ENCODE data around the gene NOP9. TPM values are rescaled to one million over a fixed set of nuclear protein-coding genes. Genes with fewer than 3 reads are reported as not detected.

Gene NOP9
- total RNA-seq, 1 experiment from 2014 or later, result 35.1 TPM

GRCh38 chr14:24335461-24336171, 36.0 kb downstream of the NOP9 start:
- H3K9me3 ChIP-seq, result no peaks in the 10 kb centered on the region
- POLR2A ChIA-PET, result no interaction called here
- no peak for TF ChIP-seq CTCF (IDR thresholded peaks at IDR 0.05; ENCODE audit: insufficient read depth in 1 of 2, low read depth in 1 of 2, low read length in 1 of 2, severe bottlenecking in 1 of 2, unreplicated experiment in 1 of 2)
- Mint-ChIP-seq H3K36me3 (ENCODE audit: insufficient read depth, unreplicated experiment) (peaks cover 7% of the 10 kb centered on the region), H3K4me1 (ENCODE audit: low read depth, unreplicated experiment) (peaks cover 7% of the 10 kb centered on the region), H3K27ac (ENCODE audit: unreplicated experiment) (no peak overlapping the region), H3K27me3 (ENCODE audit: insufficient read depth, unreplicated experiment) (no peaks in the 10 kb centered on the region), H3K9me3 (ENCODE audit: unreplicated experiment) (no peaks in the 10 kb centered on the region), H3K4me3 (ENCODE audit: unreplicated experiment) (no peak overlapping the region)
- peaks cover 15% of the 10 kb centered on the region for H3K4me1 ChIP-seq
- intact Hi-C loops (cut with micrococcal nuclease; ENCODE audit: unreplicated experiment), result no loop called here
- no peaks in the 10 kb centered on the region; the same call in 1 of the 2 replicates for H3K27me3 ChIP-seq (replicated peaks; ENCODE audit: control insufficient read depth, insufficient read depth, low read length)
- BruUV-seq (replicated peaks), result no TSS peak
- DNase-seq, result no peak
- H3K36me3 ChIP-seq (ENCODE audit: control insufficient read depth, insufficient read depth, low read length), result no peaks in the 10 kb centered on the region
- no peak overlapping the region for H3K4me3 ChIP-seq (ENCODE audit: low read depth, low read length)
- CTCF ChIA-PET, result interaction anchor here (0.5 to 1.6 kb wide), 2 partner anchors 96 to 745 kb away, joined by 5 to 11 read pairs; no protein-coding TSS in a partner anchor

GRCh38 chr14:24337144-24337823, 37.6 kb downstream of the NOP9 start:
- Histone ChIP-seq H3K4me3 (ENCODE audit: low read depth, low read length) (no peak overlapping the region), H3K9me3 (no peaks in the 10 kb centered on the region), H3K27me3 (replicated peaks; ENCODE audit: control insufficient read depth, insufficient read depth, low read length) (no peaks in the 10 kb centered on the region; the same call in 1 of the 2 replicates), H3K4me1 (peaks cover 15% of the 10 kb centered on the region), H3K36me3 (ENCODE audit: control insufficient read depth, insufficient read depth, low read length) (no peaks in the 10 kb centered on the region)
- ChIA-PET POLR2A (interaction anchor here (0.8 kb wide), 1 partner anchor 105 kb away, joined by 5 read pairs; no protein-coding TSS in a partner anchor), CTCF (no interaction called here)
- Mint-ChIP-seq H3K4me1 (ENCODE audit: low read depth, unreplicated experiment) (peaks cover 2% of the 10 kb centered on the region), H3K36me3 (ENCODE audit: insufficient read depth, unreplicated experiment) (peaks cover 5% of the 10 kb centered on the region), H3K4me3 (ENCODE audit: unreplicated experiment) (no peak overlapping the region), H3K27me3 (ENCODE audit: insufficient read depth, unreplicated experiment) (peaks cover under 1% of the 10 kb centered on the region), H3K27ac (ENCODE audit: unreplicated experiment) (no peak overlapping the region), H3K9me3 (ENCODE audit: unreplicated experiment) (no peaks in the 10 kb centered on the region)
- no peak for TF ChIP-seq CTCF (IDR thresholded peaks at IDR 0.05; ENCODE audit: insufficient read depth in 1 of 2, low read depth in 1 of 2, low read length in 1 of 2, severe bottlenecking in 1 of 2, unreplicated experiment in 1 of 2)
- BruUV-seq (replicated peaks), result no TSS peak
- DNase-seq, result no peak
- intact Hi-C loops (cut with micrococcal nuclease; ENCODE audit: unreplicated experiment), result no loop called here

- ChIA-PET CTCF (interaction anchor here (1.7 kb wide), 1 partner anchor 94 kb away, joined by 6 read pairs; no protein-coding TSS in a partner anchor), POLR2A (interaction anchor here (0.8 kb wide), 1 partner anchor 104 kb away, joined by 5 read pairs; no protein-coding TSS in a partner anchor)
- Histone ChIP-seq H3K27me3 (replicated peaks; ENCODE audit: control insufficient read depth, insufficient read depth, low read length) (no peaks in the 10 kb centered on the region; the same call in 1 of the 2 replicates), H3K36me3 (ENCODE audit: control insufficient read depth, insufficient read depth, low read length) (no peaks in the 10 kb centered on the region), H3K9me3 (no peaks in the 10 kb centered on the region), H3K4me3 (ENCODE audit: low read depth, low read length) (no peak overlapping the region), H3K4me1 (peaks cover 14% of the 10 kb centered on the region)
- intact Hi-C loops (cut with micrococcal nuclease; ENCODE audit: unreplicated experiment), result no loop called here
- Mint-ChIP-seq H3K36me3 (ENCODE audit: insufficient read depth, unreplicated experiment) (peaks cover under 1% of the 10 kb centered on the region), H3K27me3 (ENCODE audit: insufficient read depth, unreplicated experiment) (peaks cover 3% of the 10 kb centered on the region), H3K4me1 (ENCODE audit: low read depth, unreplicated experiment) (no peaks in the 10 kb centered on the region), H3K4me3 (ENCODE audit: unreplicated experiment) (no peak overlapping the region), H3K27ac (ENCODE audit: unreplicated experiment) (no peak overlapping the region), H3K9me3 (ENCODE audit: unreplicated experiment) (no peaks in the 10 kb centered on the region)
- TF ChIP-seq CTCF (IDR thresholded peaks at IDR 0.05; ENCODE audit: insufficient read depth in 1 of 2, low read depth in 1 of 2, low read length in 1 of 2, severe bottlenecking in 1 of 2, unreplicated experiment in 1 of 2), result no peak
- no TSS peak for BruUV-seq (replicated peaks)
- no peak for DNase-seq
Measured at GRCh38 chr14:24337824-24338175, 38.1 kb downstream of the NOP9 start.
